Measurements from ENCODE around the gene MAPK8.

The MAPK8 gene

GRCh38 chr10:48384699-48384982, 78.2 kb downstream of the MAPK8 start:
- DNase-seq (ENCODE audit: low read depth): no peak

- no peak for DNase-seq (ENCODE audit: low read depth)
These were observed 82.8 kb downstream of the MAPK8 start for GRCh38 chr10:48389272-48389671.

- DNase-seq (ENCODE audit: low read depth): no peak
These were observed 83.5 kb downstream of the MAPK8 start for GRCh38 chr10:48389846-48390557.

- DNase-seq (ENCODE audit: low read depth): no peak
These were observed 84.0 kb downstream of the MAPK8 start for GRCh38 chr10:48390558-48390871.

- no peak for DNase-seq (ENCODE audit: low read depth)
These were observed 84.7 kb downstream of the MAPK8 start for GRCh38 chr10:48390933-48391845.

- DNase-seq (ENCODE audit: low read depth): no peak
These were observed 85.5 kb downstream of the MAPK8 start for GRCh38 chr10:48391994-48392393.

GRCh38 chr10:48398261-48398660, 91.8 kb downstream of the MAPK8 start:
- DNase-seq (ENCODE audit: low read depth): no peak

GRCh38 chr10:48399056-48399541, 92.6 kb downstream of the MAPK8 start:
- DNase-seq (ENCODE audit: low read depth): no peak

GRCh38 chr10:48399551-48399950, 93.1 kb downstream of the MAPK8 start:
- DNase-seq (ENCODE audit: low read depth): no peak

- DNase-seq (ENCODE audit: low read depth): no peak
These were observed 93.8 kb downstream of the MAPK8 start for GRCh38 chr10:48400129-48400849.

- DNase-seq (ENCODE audit: low read depth): no peak
These were observed 94.4 kb downstream of the MAPK8 start for GRCh38 chr10:48400850-48401220.

- no peak for DNase-seq (ENCODE audit: low read depth)
These were observed 98.2 kb downstream of the MAPK8 start for GRCh38 chr10:48404646-48405045.

- DNase-seq (ENCODE audit: low read depth): no peak
These were observed 99.7 kb downstream of the MAPK8 start for GRCh38 chr10:48406204-48406603.

GRCh38 chr10:48406658-48407057, 100.2 kb downstream of the MAPK8 start:
- DNase-seq (ENCODE audit: low read depth): no peak

GRCh38 chr10:48410503-48410902, 104.0 kb downstream of the MAPK8 start:
- DNase-seq (ENCODE audit: low read depth): no peak

- no peak for DNase-seq (ENCODE audit: low read depth)
These were observed 105.0 kb downstream of the MAPK8 start for GRCh38 chr10:48411510-48411909.

GRCh38 chr10:48412081-48412480, 105.6 kb downstream of the MAPK8 start:
- DNase-seq (ENCODE audit: low read depth): no peak

- DNase-seq (ENCODE audit: low read depth): no peak
These were observed 106.5 kb downstream of the MAPK8 start for GRCh38 chr10:48412933-48413332.

- DNase-seq (ENCODE audit: low read depth): no peak
These were observed 107.7 kb downstream of the MAPK8 start for GRCh38 chr10:48414160-48414559.

GRCh38 chr10:48414778-48415177, 108.3 kb downstream of the MAPK8 start:
- DNase-seq (ENCODE audit: low read depth): no peak

GRCh38 chr10:48416584-48417232, 110.2 kb downstream of the MAPK8 start:
- no peak for DNase-seq (ENCODE audit: low read depth)

- no peak for DNase-seq (ENCODE audit: low read depth)
These were observed 110.9 kb downstream of the MAPK8 start for GRCh38 chr10:48417374-48417773.

All from activated T-cell treated with anti-CD3 and anti-CD28 coated beads for 1 hour (primary cell).